Stimulated activated naive B cell treated with anti-CD40 and anti-IgM and Interleukin-4, amounts not matched to agents 10 μg/mL and 1 μg/mL and 100 μg/mL, for 72 hours (primary cell): ENCODE measurements around the gene ACAA2.

ENCODE experiments used
- ATAC-seq, 2 donors: fragments of 150-1000 bp; cut with Tn5 transposase; replicated peaks; 2 replicates each; pipeline ENCODE4 v1.10.0; 2021; ENCODE audit warnings: moderate library complexity in 1 of 2
- DNase-seq: peaks from one replicate; pipeline ENCODE4 v3.0.0; 2021
- H3K27ac Mint-ChIP-seq: one replicate; pipeline ENCODE4 v1.8.0; 2022; ENCODE audit warnings: mild to moderate bottlenecking, mixed read lengths
- H3K27me3 Mint-ChIP-seq, 2 donors: one replicate each; pipeline ENCODE4 v1.8.0; 2022; ENCODE audit warnings: mixed read lengths in 2 of 2
- H3K36me3 Mint-ChIP-seq, 2 donors: one replicate each; pipeline ENCODE4 v1.8.0; 2022; ENCODE audit warnings: mixed read lengths in 2 of 2, mild to moderate bottlenecking in 1 of 2
- H3K4me1 Mint-ChIP-seq, 2 donors: one replicate each; pipeline ENCODE4 v1.8.0; 2022; ENCODE audit warnings: mixed read lengths in 2 of 2, mild to moderate bottlenecking in 1 of 2
- H3K4me3 Mint-ChIP-seq, 2 donors: one replicate each; pipeline ENCODE4 v1.8.0; 2022; ENCODE audit warnings: mild to moderate bottlenecking in 2 of 2, mixed read lengths in 2 of 2, moderate library complexity in 1 of 2
- H3K9me3 Mint-ChIP-seq, 2 donors: one replicate each; pipeline ENCODE4 v1.8.0; 2022; ENCODE audit warnings: mixed read lengths in 2 of 2, mild to moderate bottlenecking in 1 of 2

Gene ACAA2

DNA sequence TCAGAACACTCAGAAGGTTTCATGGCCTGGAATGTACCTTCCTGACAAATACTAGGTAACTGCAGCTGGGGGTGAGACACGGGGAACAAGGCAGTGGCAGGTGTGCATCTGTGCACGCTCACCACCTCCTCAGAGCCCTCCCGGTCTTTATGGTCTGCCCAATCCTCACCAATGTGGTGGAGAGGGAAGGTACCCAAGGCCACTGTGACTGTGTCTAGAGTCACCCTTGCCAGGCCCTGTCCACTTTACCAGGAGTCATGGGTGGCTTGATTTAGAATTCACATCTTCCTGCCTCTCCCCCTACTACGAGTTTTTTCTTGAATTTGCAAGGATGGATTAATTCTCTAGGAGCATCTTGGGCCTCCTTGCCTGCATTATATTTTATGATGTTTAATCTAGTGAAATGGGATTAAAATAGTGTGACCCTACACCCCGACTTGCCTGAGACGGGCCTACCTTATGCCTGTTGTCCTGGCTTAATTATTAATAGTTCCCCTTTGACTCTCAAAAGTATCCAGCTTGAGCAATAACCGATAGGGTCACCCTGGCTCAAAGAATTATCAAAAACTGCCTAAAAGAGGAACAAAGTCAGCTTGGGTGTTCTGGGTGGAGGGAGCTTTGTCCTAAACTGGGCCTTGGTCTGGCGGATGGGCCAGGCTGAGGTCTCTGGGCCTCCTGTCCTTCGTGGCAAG lies 56.5 kb downstream of the ACAA2 start:
- no peak overlapping the region for H3K27ac Mint-ChIP-seq
- no peaks in the 10 kb centered on the region for H3K4me1 Mint-ChIP-seq
- peaks cover 0 to 4% of the 10 kb centered on the region in 2 donors for H3K9me3 Mint-ChIP-seq
- no peak overlapping the region for H3K4me3 Mint-ChIP-seq
- no peaks in the 10 kb centered on the region for H3K36me3 Mint-ChIP-seq
- DNase-seq: no peak
- peaks cover 12 to 16% of the 10 kb centered on the region in 2 donors for H3K27me3 Mint-ChIP-seq
- ATAC-seq: no peak

DNA sequence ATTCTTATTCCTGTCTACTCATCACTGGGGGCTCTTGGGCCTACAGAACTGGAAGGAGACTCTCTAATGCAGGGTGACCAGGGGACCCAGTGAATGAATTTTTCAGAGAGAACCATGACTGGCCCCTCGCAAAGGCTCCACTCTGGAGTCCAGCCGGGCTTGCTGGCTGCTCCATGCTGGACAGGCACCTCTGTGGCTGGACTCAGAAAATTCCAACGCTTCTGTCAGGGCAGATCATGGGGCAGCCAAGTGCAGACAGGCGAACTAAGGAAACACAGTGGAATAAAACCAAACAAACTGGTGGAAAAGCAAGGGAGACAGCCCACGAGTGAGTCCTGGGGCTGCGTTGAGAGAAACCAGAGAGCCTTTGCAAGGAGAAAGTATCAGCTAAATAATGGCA lies 57.2 kb downstream of the ACAA2 start:
- H3K27me3 Mint-ChIP-seq: peaks cover 19 to 22% of the 10 kb centered on the region in 2 donors
- no peak overlapping the region for H3K4me3 Mint-ChIP-seq
- peaks cover 0 to 4% of the 10 kb centered on the region in 2 donors for H3K9me3 Mint-ChIP-seq
- no peak for ATAC-seq
- no peak overlapping the region for H3K27ac Mint-ChIP-seq
- DNase-seq: no peak
- no peaks in the 10 kb centered on the region for H3K36me3 Mint-ChIP-seq
- H3K4me1 Mint-ChIP-seq: no peaks in the 10 kb centered on the region

DNA sequence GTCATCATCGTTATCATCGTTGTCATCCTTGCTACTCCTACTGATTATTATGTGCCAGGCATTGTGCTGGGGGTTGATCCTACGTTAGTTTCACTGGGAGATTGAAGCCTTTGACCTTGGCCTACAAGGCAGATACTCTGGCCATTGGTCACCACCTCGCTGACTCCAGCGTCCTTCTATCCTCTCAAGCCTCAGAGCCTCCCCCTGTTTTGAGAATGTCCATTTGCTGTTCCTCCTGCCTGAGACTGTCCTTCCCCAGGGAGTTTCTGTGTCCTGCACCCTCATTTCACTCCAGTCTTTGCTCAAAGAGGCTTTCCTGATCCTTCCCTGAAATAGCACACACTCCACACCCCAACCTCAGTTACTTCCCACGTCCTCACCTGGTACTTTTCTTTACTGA lies 57.8 kb downstream of the ACAA2 start:
- no peak for DNase-seq
- H3K27ac Mint-ChIP-seq: no peak overlapping the region

DNA sequence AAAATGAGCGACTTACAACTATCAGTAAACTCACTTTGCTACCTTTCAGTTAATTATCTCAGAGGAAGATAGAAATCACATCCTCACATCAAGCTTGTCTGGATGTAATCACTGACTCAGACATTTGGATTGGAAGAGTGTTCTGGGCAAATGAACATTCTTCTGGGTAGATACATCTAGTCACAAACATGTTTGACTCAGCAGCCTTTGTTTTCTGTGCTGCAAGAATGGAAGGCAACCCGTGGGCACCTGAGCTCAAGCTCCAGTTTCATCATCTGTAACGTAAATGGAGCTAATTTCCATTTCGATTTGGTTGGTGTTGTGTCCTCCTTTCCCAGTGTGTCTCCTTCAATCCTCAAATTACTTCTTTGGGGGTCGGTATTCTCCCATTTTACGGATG lies 58.5 kb downstream of the ACAA2 start:
- Mint-ChIP-seq H3K27me3 (peaks cover 20 to 22% of the 10 kb centered on the region in 2 donors), H3K9me3 (peaks cover 0 to 4% of the 10 kb centered on the region in 2 donors), H3K4me1 (no peaks in the 10 kb centered on the region), H3K27ac (no peak overlapping the region), H3K4me3 (no peak overlapping the region), H3K36me3 (no peaks in the 10 kb centered on the region)
- ATAC-seq (no peak), DNase-seq (no peak)

More for the DNA sequence above, 57.8 kb downstream of the ACAA2 start:
- H3K4me1 Mint-ChIP-seq: no peaks in the 10 kb centered on the region
- no peaks in the 10 kb centered on the region for H3K36me3 Mint-ChIP-seq
- peaks cover 0 to 4% of the 10 kb centered on the region in 2 donors for H3K9me3 Mint-ChIP-seq
- no peak overlapping the region for H3K4me3 Mint-ChIP-seq
- H3K27me3 Mint-ChIP-seq: peaks cover 20 to 22% of the 10 kb centered on the region in 2 donors
- no peak for ATAC-seq

DNA sequence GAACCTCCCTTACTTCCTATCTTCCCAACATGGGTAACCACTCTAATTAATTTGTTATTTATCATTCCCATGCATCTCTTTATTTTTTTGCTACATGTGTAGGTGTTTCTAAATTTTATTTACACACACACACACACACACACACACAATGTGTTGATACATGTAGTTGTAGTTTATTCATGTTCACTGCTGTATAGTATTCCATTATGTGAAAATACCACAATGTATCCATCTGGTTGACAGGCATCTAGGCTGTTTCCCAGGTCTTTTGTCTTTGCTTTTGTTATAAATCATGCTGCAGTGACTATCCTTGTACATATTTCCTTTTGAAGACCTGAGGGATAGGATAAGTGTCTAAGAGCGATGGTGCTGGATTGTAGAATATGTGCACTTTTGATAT lies 59.7 kb downstream of the ACAA2 start:
- ATAC-seq: no peak
- Mint-ChIP-seq H3K9me3 (peaks cover 0 to 4% of the 10 kb centered on the region in 2 donors), H3K36me3 (no peaks in the 10 kb centered on the region), H3K27me3 (peaks cover 16 to 22% of the 10 kb centered on the region in 2 donors), H3K4me1 (no peaks in the 10 kb centered on the region), H3K27ac (no peak overlapping the region), H3K4me3 (no peak overlapping the region)
- no peak for DNase-seq

DNA sequence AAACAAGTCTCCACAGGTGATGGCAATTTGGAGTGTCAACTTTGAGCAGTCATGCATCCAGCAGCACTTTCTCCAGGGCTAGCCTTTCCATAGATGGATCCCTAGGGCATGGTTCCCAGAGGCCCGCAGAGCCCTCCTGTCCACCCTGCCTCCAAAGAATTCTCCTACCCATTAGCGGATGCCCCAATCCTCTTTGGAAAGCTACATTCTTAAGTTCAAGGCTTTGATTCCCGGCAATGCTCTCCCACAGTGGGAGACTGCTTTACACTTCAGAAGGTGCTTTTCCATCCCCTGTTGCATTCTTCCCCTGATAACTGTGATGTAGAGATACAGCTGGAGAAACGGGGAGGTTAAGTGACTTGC lies 61.3 kb downstream of the ACAA2 start:
- H3K9me3 Mint-ChIP-seq: peaks cover 0 to 7% of the 10 kb centered on the region in 2 donors
- no peak overlapping the region for H3K27ac Mint-ChIP-seq
- peaks cover 16 to 22% of the 10 kb centered on the region in 2 donors for H3K27me3 Mint-ChIP-seq
- H3K36me3 Mint-ChIP-seq: no peaks in the 10 kb centered on the region
- no peaks in the 10 kb centered on the region for H3K4me1 Mint-ChIP-seq
- DNase-seq: no peak
- no peak overlapping the region for H3K4me3 Mint-ChIP-seq
- no peak for ATAC-seq

DNA sequence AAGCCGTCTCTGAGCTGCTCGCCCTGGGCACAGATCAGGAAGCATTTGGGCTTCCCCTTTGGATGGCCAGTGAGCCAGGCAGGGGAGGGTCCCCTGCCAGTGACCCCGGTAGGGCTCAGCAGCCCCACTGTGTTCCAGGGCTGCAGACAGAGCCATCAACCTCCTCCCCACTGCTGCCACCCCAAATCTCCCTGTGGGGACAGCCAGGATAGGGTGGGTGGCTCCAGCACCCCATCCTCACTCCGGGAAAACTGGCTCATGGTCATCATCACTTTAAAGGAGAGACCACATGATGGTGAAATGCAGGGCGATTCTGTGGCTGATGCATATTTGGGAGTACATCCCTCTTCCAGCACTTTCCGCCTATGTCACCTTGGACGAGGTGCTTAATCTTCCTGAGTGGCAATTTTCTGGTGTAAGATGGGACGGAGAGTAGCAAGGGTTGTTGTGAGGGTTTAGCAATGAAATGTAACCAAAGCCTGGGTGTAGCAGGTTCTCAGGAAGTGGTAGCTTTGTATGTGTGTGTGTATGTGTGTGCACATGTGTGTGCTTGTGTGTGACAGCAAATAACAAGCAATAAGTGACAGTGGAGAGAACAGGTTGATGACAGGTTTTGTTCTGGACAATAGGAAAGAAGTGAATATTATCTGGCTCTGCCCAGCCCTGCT lies 61.8 kb downstream of the ACAA2 start:
- Mint-ChIP-seq H3K36me3 (peaks cover 0 to 2% of the 10 kb centered on the region in 2 donors), H3K27ac (no peak overlapping the region), H3K9me3 (peaks cover 0 to 9% of the 10 kb centered on the region in 2 donors), H3K4me1 (no peaks in the 10 kb centered on the region), H3K27me3 (peaks cover 20 to 22% of the 10 kb centered on the region in 2 donors), H3K4me3 (no peak overlapping the region)
- ATAC-seq: no peak
- DNase-seq: no peak

DNA sequence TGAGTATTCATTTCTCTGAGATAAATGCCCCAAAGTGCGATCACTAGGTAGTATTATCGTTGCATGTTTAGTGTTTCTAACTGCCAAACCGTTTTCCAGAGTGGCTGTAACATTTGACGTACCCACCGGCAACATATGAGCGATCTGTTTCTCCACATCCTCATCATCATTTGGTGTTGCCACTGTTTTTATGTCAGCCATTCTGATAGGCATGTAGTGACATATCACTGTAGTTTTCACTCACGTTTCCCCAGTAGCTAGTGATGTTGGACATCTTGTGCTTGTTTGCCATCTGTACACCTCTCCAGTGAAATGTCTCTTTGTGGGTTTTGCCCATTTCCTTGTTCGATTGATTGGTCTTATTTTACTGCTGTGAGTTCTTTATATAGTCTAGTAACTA lies 63.8 kb downstream of the ACAA2 start:
- DNase-seq (no peak), ATAC-seq (no peak)
- peaks cover 0 to 2% of the 10 kb centered on the region in 2 donors for H3K36me3 Mint-ChIP-seq
- no peak overlapping the region for H3K4me3 Mint-ChIP-seq
- H3K27ac Mint-ChIP-seq: no peak overlapping the region
- H3K27me3 Mint-ChIP-seq: peaks cover 18 to 24% of the 10 kb centered on the region in 2 donors
- H3K9me3 Mint-ChIP-seq: peaks cover 0 to 12% of the 10 kb centered on the region in 2 donors
- H3K4me1 Mint-ChIP-seq: no peaks in the 10 kb centered on the region

DNA sequence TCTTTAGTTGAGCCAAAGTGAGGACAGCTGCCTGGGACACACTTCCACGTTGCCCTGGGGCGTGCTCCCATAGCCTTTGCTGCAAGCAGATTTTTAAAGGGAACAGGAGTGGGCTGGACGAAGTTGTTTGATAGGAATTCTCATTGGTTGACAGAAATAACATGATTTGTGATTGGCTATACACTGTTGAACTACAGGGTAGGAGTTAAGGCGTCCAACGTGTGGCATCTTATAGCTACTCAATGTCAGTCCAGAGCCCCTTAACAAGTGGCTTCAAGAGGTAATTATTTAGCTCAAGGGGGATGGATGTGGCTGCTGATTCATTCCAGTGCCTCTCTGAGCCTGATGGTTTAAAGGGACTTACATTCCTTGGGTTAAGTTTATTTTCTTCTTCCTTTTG lies 65.5 kb downstream of the ACAA2 start:
- no peaks in the 10 kb centered on the region for H3K4me1 Mint-ChIP-seq
- H3K36me3 Mint-ChIP-seq: peaks cover 0 to 2% of the 10 kb centered on the region in 2 donors
- peaks cover 0 to 8% of the 10 kb centered on the region in 2 donors for H3K9me3 Mint-ChIP-seq
- H3K4me3 Mint-ChIP-seq: no peak overlapping the region
- H3K27ac Mint-ChIP-seq: no peak overlapping the region
- no peak for DNase-seq
- no peak for ATAC-seq
- peaks cover 25% of the 10 kb centered on the region in 2 donors for H3K27me3 Mint-ChIP-seq

DNA sequence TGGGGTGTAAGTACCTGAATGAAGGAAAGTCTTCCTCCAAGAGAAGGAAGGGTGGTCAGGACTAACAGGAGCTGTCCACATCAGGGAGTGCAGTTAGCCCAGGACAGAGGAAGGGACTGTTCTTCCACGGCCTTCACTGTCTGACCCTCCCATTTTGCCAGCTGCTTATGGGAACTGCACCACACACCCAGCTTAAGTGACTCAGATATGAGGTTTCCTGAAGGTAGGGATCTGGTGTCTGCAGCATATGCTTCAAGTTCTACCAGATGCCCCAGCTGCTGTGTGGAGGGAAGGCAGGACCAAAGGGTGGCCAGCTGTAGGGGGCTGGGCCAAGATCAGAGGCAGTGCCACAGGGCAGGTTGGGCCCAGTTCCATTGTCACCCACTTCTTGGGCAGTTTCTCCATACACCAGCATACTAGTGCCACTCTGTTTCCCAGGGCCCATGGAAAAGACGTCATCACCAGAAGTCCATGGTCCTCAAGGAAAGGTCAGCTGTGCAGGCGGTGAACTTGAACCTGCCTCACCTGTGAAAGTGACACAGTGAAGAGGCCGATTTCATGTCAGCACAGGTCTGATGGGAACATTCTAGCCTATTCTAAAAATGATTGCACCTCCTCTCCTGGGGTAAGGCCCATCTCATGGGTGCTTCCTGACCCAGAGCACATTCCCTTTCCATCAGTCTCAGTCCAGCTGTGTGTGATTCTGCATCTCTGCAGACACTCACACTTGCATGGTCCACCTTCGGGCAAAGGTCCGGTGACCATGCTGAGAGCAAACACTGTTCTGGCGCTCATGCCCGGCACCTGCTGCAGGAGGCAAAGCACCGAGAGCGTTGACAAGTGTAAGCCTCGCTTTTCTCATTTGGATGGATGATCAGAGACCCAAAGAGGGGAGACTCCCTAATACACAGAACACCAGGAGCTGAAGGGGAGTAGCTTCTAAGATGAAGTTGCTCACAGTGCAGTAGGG lies 68.0 kb downstream of the ACAA2 start:
- Mint-ChIP-seq H3K27ac (no peak overlapping the region), H3K4me1 (no peaks in the 10 kb centered on the region), H3K4me3 (no peak overlapping the region), H3K27me3 (peaks cover 15 to 19% of the 10 kb centered on the region in 2 donors), H3K9me3 (peaks cover 0 to 8% of the 10 kb centered on the region in 2 donors), H3K36me3 (peaks cover 0 to 2% of the 10 kb centered on the region in 2 donors)
- DNase-seq (no peak), ATAC-seq (no peak)

DNA sequence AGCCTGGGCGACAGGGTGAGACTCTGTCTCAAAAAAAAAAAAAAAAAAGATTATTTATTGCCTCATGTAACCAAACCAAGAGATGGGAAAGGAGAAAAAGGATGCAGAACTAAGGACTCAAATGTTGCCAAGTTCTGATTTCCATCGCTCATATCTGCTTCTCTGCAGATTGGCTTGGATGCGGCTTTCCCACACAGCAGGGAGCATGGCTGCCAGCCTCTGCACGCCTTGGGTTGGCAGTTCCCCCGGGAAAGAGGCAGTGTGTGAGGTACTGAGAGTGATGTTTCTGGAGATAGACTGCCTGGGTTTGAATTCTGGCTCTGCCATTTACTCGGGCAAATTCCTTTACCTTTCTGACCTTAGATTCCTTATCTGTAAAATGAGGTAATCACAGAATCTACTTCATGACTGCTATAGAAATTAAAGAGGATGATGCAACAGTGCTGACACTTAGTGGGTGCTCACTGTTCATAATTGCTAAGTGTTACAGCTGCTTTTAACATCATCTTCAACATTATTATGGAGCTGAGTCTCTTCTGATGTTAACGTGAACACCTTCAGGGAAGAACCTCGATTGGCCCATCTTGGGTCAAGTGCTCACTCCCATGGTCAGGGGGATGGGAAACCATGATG lies 68.8 kb downstream of the ACAA2 start:
- Mint-ChIP-seq H3K9me3 (peaks cover 0 to 8% of the 10 kb centered on the region in 2 donors), H3K27ac (no peak overlapping the region), H3K36me3 (peaks cover 0 to 2% of the 10 kb centered on the region in 2 donors), H3K4me1 (no peaks in the 10 kb centered on the region), H3K4me3 (no peak overlapping the region), H3K27me3 (peaks cover 15 to 19% of the 10 kb centered on the region in 2 donors)
- DNase-seq: no peak
- no peak for ATAC-seq

DNA sequence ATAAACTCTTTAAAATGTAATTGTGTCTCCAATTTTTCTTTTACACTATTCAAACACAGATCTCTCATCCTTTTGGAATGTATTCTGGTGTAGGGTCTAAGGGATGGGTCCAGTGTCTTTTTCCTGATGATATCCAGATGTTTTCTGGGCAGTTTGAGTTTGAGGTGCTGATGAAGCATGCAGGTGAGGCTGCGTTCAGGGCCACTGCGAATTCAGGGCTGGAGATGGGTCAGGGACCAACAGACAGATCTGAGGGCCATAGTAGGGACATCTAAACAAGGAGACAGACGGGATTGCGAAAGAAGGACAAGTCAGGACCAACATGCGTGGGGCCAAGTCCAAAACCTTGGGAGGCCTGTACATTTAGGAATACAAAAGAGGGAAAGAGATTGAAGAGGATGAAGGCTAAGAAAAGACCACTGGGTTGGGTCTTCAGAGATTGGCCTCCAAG lies 70.2 kb downstream of the ACAA2 start:
- Mint-ChIP-seq H3K36me3 (peaks cover 0 to 2% of the 10 kb centered on the region in 2 donors), H3K4me3 (no peak overlapping the region), H3K27me3 (peaks cover 15 to 19% of the 10 kb centered on the region in 2 donors), H3K9me3 (peaks cover 0 to 8% of the 10 kb centered on the region in 2 donors), H3K27ac (no peak overlapping the region), H3K4me1 (no peaks in the 10 kb centered on the region)
- ATAC-seq (no peak), DNase-seq (no peak)

DNA sequence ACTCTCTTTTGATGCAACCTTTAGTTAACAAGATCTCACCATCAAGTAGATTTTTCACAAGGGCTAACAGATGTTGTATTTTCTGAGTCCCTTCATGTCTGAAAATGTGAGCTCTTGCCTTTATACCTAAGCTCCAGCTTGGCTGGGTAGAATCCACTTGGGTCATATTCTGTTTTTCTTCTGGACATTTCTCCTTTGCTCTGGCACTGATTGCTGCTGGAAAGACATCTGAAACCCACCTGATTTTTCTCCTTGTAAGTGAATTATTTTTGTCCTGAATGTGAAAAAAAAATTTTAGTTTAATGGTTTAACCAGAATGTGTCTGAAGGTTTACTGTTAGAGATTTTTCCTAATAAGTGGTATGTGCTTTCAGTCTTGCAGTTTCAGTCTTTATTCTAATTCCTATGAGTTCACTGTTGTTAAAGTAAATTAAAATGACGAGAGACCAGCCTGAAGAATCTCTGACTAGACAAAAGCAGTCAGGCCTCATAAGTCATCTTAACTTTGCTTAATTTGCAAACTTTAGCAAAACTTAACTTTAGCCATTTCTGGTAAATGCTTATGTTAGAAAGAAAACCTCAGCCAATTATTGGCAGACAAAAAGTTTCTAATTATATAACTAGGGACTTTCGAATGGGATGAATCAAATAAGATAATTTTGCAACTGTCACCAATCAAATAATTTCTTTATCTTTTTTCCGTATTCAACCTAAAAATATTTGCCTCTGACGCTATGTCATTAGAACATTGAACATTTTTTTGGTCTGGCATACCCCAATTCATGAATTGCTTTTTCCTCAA lies 70.8 kb downstream of the ACAA2 start:
- peaks cover 19 to 24% of the 10 kb centered on the region in 2 donors for H3K27me3 Mint-ChIP-seq
- no peak for ATAC-seq
- H3K4me3 Mint-ChIP-seq: no peak overlapping the region
- no peak overlapping the region for H3K27ac Mint-ChIP-seq
- H3K36me3 Mint-ChIP-seq: peaks cover 0 to 2% of the 10 kb centered on the region in 2 donors
- H3K9me3 Mint-ChIP-seq: peaks cover 0 to 8% of the 10 kb centered on the region in 2 donors
- no peaks in the 10 kb centered on the region for H3K4me1 Mint-ChIP-seq
- DNase-seq: no peak
